ENCODE measurements around the gene TMEM95. TPM values are rescaled to one million over a fixed set of nuclear protein-coding genes. Genes with fewer than 3 reads are reported as not detected.
"Not testable (repeated sequence)": the region's sequence is repeated elsewhere in the genome, so short reads cannot be mapped to it uniquely, and the experiment has no call there.

Gene TMEM95
- total RNA-seq, 1 experiment from 2014 or later, result not detected

GRCh38 chr17:7334938-7335538 lies 19.9 kb upstream of the TMEM95 start:
- Mint-ChIP-seq H3K27me3 (ENCODE audit: unreplicated experiment) (peaks cover 20% of the 10 kb centered on the region), H3K4me3 (ENCODE audit: low read depth, unreplicated experiment) (no peak overlapping the region), H3K9me3 (ENCODE audit: low read depth, unreplicated experiment) (no peaks in the 10 kb centered on the region), H3K4me1 (ENCODE audit: low read depth, unreplicated experiment) (no peaks in the 10 kb centered on the region), H3K27ac (ENCODE audit: unreplicated experiment) (no peak overlapping the region), H3K36me3 (ENCODE audit: insufficient read depth, unreplicated experiment) (peaks cover 6% of the 10 kb centered on the region)
- intact Hi-C loops (cut with micrococcal nuclease; ENCODE audit: unreplicated experiment), result no loop called here
- CTCF ChIA-PET, result interaction anchor here (1.7 kb wide), 1 partner anchor 10 kb away, joined by 5 read pairs; no protein-coding TSS in a partner anchor
- DNase-seq, result no peak
- no TSS peak for BruUV-seq (replicated peaks)
- no peak for TF ChIP-seq CTCF (IDR thresholded peaks at IDR 0.05; ENCODE audit: unreplicated experiment)

- CTCF ChIA-PET, result interaction anchor here (1.7 kb wide), 1 partner anchor 9 kb away, joined by 5 read pairs; no protein-coding TSS in a partner anchor
- H3K4me3 Mint-ChIP-seq (ENCODE audit: low read depth, unreplicated experiment); intact Hi-C loops (cut with micrococcal nuclease; ENCODE audit: unreplicated experiment); H3K4me1 Mint-ChIP-seq (ENCODE audit: low read depth, unreplicated experiment); H3K27ac Mint-ChIP-seq (ENCODE audit: unreplicated experiment); BruUV-seq (replicated peaks); H3K36me3 Mint-ChIP-seq (ENCODE audit: insufficient read depth, unreplicated experiment); DNase-seq; H3K9me3 Mint-ChIP-seq (ENCODE audit: low read depth, unreplicated experiment): not testable (repeated sequence)
- peaks cover 20% of the 10 kb centered on the region for H3K27me3 Mint-ChIP-seq (ENCODE audit: unreplicated experiment)
These were observed 19.2 kb upstream of the TMEM95 start for GRCh38 chr17:7335765-7336164.

GRCh38 chr17:7336240-7337175 lies 18.4 kb upstream of the TMEM95 start, which contains the start of gene ACAP1:
ACAP1 (plus strand) TSS chr17:7336529; CDS start chr17:7336735, 206 bp downstream.
- Mint-ChIP-seq H3K36me3 (ENCODE audit: insufficient read depth, unreplicated experiment) (peaks cover 3% of the 10 kb centered on the region), H3K27ac (ENCODE audit: unreplicated experiment) (no peak within 1 kb of the TSS), H3K4me1 (ENCODE audit: low read depth, unreplicated experiment) (no peaks in the 10 kb centered on the region), H3K9me3 (ENCODE audit: low read depth, unreplicated experiment) (no peaks in the 10 kb centered on the region), H3K27me3 (ENCODE audit: unreplicated experiment) (peaks cover 27% of the 10 kb centered on the region), H3K4me3 (ENCODE audit: low read depth, unreplicated experiment) (no peak within 1 kb of the TSS)
- DNase-seq, result no peak
- intact Hi-C loops (cut with micrococcal nuclease; ENCODE audit: unreplicated experiment), result no loop called here
- no peak for TF ChIP-seq CTCF (IDR thresholded peaks at IDR 0.05; ENCODE audit: unreplicated experiment)
- BruUV-seq (replicated peaks), result no TSS peak
- CTCF ChIA-PET, result interaction anchor here (1.7 kb wide), 1 partner anchor 9 kb away, joined by 5 read pairs; no protein-coding TSS in a partner anchor

GRCh38 chr17:7337600-7337999 lies 17.4 kb upstream of the TMEM95 start:
- CTCF ChIA-PET; intact Hi-C loops (cut with micrococcal nuclease; ENCODE audit: unreplicated experiment); H3K4me1 Mint-ChIP-seq (ENCODE audit: low read depth, unreplicated experiment); DNase-seq; H3K36me3 Mint-ChIP-seq (ENCODE audit: insufficient read depth, unreplicated experiment); BruUV-seq (replicated peaks); H3K27ac Mint-ChIP-seq (ENCODE audit: unreplicated experiment); H3K4me3 Mint-ChIP-seq (ENCODE audit: low read depth, unreplicated experiment); H3K9me3 Mint-ChIP-seq (ENCODE audit: low read depth, unreplicated experiment): not testable (repeated sequence)
- peaks cover 25% of the 10 kb centered on the region for H3K27me3 Mint-ChIP-seq (ENCODE audit: unreplicated experiment)

GRCh38 chr17:7340179-7340578 lies 14.8 kb upstream of the TMEM95 start:
- no peak for DNase-seq
- H3K9me3 Mint-ChIP-seq (ENCODE audit: low read depth, unreplicated experiment), result no peaks in the 10 kb centered on the region
- H3K4me3 Mint-ChIP-seq (ENCODE audit: low read depth, unreplicated experiment), result no peak overlapping the region
- no peak overlapping the region for H3K27ac Mint-ChIP-seq (ENCODE audit: unreplicated experiment)
- H3K27me3 Mint-ChIP-seq (ENCODE audit: unreplicated experiment), result peaks cover 33% of the 10 kb centered on the region
- H3K36me3 Mint-ChIP-seq (ENCODE audit: insufficient read depth, unreplicated experiment), result peaks cover 3% of the 10 kb centered on the region
- TF ChIP-seq CTCF (IDR thresholded peaks at IDR 0.05; ENCODE audit: unreplicated experiment), result no peak
- H3K4me1 Mint-ChIP-seq (ENCODE audit: low read depth, unreplicated experiment), result no peaks in the 10 kb centered on the region
- intact Hi-C loops (cut with micrococcal nuclease; ENCODE audit: unreplicated experiment), result no loop called here
- CTCF ChIA-PET, result interaction anchor here (1.2 kb wide), 1 partner anchor 11 kb away, joined by 3 read pairs; the partner anchor contains the start of gene NEURL4
- no TSS peak for BruUV-seq (replicated peaks)
